TTC549 (cell line): ENCODE data around the gene GPX7.

Source experiments
- FAIRE-seq: peaks from 2 replicates; lab custom pipeline; 2012; peaks lifted over from hg19 to GRCh38; lab: Jason Lieb, UNC

Gene GPX7

DNA sequence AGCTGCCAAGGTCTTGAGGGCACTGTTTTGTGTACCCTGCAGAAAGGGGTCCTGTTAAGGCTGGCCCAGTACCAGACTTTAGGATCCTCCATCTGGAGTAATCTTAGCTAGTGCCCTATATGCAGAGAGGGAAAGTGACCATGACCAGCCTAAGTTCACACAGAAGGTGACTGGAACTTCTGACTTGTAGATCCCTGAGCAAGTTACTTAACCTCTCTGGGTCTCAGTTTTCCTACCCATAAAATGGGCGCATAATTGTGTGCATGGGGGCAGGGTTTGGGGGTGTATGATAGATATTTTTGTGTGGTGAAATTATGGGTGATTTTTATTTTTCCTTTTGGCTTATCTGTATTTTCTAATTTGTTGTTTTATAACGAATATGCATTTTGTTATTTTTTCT lies 27.5 kb downstream of the GPX7 start:
- FAIRE-seq = no peak

GRCh38 chr1:52631759-52632331 lies 29.7 kb downstream of the GPX7 start:
- no peak for FAIRE-seq

DNA sequence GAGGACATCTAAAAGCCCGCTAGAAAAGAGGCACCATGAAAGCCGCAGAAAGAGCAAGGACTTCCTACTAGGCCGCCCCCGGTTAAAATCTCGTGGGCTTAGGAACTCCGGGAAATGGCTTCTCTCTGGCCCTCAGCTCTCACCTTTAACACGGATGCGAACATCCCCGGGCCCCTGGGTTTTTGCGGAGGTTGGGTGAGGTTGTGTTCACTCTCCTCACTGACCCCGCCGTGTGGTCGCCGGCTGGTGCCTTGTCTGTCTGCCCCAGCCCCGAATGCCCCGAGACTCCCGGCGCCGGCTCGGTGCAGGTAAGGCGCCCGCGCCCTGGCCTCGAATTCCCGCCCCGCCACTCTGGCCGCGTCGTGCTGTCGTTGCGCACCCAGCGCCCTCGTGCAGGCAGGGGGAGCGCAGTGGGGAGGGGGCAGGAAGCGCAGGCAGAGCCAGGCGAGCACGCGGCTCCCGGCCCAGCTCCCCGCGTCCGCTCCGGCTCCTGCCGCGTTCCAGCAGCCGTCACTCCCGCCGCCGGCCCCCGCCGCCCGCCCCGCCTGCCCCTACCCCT lies 30.6 kb downstream of the GPX7 start, which contains the start of gene SHISAL2A:
Gene SHISAL2A, plus strand, starts transcription at position 437 of the 559 bp plus-strand sequence. CDS start 326 bp downstream, outside the sequence.
- FAIRE-seq = no peak

DNA sequence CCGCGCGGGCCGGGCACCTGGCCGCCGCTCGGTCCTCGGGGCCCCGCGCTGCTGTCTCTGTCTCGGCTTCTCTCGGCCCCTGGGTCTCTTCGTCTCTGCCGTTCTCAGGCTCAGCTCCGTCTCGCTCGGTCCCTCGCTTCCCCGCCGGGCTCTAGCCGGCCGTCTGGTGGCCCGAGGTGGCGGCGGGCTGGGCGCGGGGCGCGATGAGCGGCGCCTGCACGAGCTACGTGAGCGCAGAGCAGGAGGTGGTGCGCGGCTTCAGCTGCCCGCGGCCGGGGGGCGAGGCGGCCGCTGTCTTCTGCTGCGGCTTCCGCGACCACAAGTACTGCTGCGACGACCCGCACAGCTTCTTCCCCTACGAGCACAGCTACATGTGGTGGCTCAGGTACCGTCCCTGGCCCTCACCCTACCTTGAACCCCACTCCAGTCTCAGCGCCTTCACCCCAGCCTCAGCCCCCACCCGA lies 31.2 kb downstream of the GPX7 start:
- FAIRE-seq = no peak

DNA sequence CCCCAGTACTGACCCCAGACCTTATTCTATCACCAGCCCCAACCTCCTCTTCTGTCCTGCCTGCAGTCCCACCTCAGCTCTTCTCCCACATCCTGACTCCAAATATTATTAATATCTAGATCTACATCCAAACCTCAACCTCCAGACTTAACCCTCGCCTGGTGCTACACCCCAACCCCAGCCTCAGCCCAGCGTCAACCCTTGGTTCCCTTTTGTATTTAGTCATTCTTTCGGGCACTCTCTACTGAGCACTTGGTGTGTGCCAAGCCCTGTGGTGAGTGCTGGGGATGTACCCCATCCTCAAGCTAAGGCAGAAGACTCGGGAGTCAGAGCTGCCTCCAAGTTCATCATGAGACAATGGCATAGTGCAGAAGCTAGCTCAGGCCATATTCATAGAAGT lies 31.9 kb downstream of the GPX7 start:
- FAIRE-seq = no peak

DNA sequence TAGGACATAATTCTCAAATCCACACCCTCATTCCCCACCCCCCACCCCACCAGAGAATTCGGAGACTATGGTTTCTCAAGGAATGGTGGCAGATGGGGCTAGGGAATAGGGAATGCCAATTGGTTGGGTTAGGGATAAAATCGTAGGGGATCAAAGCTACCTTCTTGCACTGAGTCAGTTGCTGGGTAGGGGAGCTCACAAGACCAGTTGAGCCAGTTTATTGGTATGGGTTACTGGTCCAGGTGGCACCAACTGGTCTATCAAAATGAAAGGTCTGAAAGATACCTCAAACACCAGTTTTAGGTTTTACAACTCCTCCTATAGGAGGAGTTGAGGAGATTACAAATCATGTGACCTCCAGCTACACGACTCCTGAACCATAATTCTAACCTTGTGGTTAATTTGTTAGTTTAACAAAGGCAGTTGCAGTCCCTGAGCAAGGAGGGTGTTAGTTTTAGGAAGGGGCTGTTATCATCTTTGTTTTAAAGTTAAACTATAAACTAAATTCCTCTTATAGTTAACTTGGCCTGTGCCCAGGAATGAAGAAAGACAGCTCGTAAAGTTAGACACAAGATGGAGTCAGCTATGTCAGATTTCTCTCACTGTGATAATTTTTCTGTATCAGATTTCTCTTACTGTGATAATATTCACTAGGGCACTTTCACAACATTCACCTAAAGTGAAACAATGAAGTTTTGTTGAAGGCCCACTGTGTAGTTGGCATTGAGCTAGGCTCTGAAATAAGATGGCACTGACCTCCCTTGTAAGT lies 33.3 kb downstream of the GPX7 start:
- FAIRE-seq = no peak

DNA sequence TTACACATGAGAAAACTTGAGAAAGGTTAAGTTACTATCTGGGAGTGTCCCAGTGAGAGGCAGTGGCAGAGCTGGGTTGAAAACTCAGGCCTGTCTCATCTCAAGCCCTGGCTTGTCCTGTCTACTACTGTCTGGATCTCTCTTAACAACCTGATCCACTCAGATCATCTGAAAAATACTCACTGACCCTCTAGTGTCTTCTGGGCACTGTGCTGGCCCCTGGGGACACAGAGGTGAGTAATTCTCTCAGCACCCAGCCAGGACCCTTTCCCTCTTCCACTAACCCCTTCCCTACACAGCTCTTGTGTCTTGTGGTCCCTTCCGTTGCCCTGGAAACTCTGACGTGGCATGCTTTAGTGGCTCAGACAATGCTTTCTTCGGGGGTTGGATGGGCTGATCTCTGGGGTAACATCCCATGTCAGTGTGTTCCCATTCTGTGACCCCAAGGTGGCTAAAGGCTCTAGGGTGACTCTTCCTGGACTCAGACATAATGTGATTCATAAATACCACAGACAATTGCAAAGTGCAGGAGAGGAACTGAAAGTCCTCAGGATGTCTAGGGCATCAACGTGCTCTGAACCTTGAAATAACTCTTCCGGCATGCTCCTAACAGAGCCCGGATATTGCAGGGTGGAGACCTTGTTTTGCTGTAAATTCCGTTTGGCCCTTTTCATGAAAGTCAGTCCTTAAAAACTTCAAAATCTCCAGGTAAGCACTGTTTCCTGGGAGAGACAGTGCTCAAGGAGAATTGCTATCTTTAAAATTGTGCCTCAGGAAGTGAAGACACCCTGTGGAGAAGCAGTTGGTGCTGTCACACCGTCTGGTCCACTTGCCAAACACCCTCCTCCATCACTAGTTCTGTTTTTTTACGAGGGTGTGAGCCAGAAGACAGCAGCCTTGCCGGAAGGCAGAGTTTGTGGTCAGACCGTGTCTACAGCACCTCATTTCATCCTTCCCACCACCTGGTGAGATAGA lies 34.8 kb downstream of the GPX7 start:
- FAIRE-seq = no peak

DNA sequence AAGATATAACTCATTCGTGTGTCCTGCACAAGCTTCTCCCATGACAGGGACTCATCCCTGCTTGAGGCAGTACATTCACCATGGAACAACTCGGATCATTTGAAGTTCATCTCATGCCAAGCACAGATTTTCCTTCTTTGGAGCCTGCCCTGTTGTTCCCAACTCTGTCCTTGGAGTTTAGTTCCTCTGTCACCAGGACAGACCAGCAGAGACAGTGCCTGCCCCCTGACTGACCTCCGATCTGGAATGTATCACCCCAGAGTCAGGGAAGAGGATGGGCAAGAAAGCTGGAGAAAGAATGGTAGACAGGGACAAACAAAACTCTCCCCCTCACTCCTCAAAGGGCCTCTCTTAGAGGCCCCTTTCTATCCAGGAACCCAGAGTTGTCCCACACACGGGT lies 35.8 kb downstream of the GPX7 start:
- no peak for FAIRE-seq

GRCh38 chr1:52640697-52641096 lies 38.5 kb downstream of the GPX7 start:
- FAIRE-seq = no peak

GRCh38 chr1:52641307-52641706 lies 39.1 kb downstream of the GPX7 start:
- FAIRE-seq = no peak

DNA sequence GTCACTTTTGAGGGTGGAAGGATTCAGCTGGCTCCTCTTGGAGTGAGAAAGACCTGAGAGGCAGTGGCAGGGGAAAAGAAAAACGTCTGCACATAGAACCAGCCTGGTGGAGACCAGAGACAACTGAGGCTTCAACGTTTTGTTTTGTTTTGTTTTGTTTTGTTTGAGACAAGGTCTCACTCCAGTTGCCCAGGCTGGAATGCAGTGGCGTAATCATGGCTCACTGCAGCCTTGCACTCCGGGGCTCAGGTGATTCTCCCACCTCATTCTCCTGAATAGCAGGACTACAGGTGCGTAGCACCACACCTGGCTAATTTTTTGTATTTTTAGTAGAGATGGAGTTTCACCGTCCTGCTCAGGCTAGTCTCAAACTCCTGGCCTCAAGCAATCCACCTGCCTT lies 43.1 kb downstream of the GPX7 start:
- FAIRE-seq = no peak

DNA sequence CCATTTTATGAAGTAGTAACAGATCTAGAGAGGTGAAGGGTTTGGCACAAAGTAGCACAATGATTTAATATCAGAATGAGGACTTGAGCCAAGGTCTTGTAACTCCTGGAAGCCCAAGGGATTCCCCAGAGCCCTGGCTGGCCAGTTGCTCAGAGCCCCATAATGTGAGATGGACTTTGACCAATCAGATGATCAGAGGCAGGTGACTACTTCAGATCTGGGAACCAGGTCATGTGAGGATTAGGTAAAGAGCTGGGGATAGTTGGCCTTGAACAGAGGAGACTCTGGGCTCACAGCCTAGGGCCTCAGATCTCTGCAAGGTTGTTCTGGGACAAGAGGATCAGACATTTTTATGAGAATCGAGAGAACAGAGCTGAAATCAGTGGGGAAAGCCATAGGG lies 49.7 kb downstream of the GPX7 start:
- FAIRE-seq = no peak

GRCh38 chr1:52653207-52653849 lies 51.2 kb downstream of the GPX7 start:
- FAIRE-seq = no peak

DNA sequence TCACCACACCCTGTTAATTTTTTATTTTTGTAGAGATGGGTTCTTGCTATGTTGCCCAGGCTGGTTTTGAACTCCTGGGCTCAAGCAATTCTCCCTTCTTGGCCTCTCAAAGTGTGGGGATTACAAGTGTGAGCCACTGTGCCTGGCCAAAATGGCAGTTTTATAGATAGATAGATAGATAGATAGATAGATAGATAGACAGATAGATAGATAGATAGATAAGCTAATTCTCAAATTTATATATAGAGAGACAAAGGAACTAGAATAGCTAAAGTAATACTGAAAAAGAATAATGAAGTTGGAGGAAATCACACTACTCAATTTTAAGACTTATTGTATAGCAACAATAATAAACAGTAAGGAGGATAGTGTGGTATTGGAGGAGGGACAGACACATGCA lies 51.9 kb downstream of the GPX7 start:
- FAIRE-seq = no peak

GRCh38 chr1:52657702-52658101 lies 55.5 kb downstream of the GPX7 start:
- FAIRE-seq = no peak
